ENCODE results near the gene RXFP2.

DNA sequence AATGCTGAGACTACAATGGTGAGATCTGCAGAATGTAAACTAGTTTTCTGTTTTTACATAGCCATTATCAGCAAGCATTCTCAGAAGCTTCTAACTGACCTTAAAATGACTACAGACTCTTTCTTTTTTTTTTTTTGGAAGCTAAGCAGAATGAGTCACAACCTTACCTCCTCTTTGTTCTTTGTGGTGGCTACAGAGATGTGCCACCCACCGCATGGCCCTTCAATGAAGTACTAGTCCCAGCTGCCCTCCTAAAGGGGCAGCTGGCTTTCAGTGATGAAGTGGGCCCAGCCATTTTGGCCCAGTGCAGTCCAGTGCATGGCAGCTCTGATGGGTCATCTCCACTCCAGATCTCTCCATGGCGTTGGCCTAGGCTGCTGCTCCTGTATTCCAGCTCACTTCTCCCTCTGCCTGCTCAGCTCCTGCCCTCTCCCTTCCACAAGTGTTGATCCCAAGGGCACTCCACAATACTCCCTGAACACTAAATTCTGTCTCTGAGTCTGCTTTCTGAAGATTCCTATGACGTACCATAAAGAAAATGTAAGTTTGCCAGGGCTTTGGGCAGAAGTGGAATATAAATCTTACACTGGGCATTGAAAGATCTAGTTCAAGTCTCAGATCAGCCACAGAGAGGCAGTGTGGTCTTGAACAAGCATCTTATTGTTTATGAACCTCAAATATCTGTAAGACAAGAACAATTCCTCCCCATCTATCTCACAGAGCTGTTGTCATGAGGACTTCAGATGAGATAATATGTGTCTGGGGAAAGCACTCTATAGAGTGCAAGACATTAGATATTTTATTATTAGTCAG is 85.6 kb downstream of the RXFP2 start:
- TF ChIP-seq EZH2 (IDR thresholded peaks at IDR 0.05) (no peak), POLR2AphosphoS5 (IDR thresholded peaks at IDR 0.05; ENCODE audit: borderline replicate concordance, low read depth, low read length) (no peak), FOXP2 (optimal IDR thresholded peaks at IDR 0.05; ENCODE audit: control extremely low read depth, extremely low read length, insufficient read depth) (no peak)
